Ammon's horn (tissue), 1 donor: ENCODE results near the gene GMPR2.
A peak's percentile ranks its signal among the peaks of the same experiment; 100 is the strongest.
"Not testable (repeated sequence)": the region's sequence is repeated elsewhere in the genome, so short reads cannot be mapped to it uniquely, and the experiment has no call there.

Source experiments
- DNase-seq: peaks from one replicate; pipeline ENCODE4 v3.0.0-alpha.2; 2016; ENCODE audit warnings: low spot score

Gene GMPR2

DNA sequence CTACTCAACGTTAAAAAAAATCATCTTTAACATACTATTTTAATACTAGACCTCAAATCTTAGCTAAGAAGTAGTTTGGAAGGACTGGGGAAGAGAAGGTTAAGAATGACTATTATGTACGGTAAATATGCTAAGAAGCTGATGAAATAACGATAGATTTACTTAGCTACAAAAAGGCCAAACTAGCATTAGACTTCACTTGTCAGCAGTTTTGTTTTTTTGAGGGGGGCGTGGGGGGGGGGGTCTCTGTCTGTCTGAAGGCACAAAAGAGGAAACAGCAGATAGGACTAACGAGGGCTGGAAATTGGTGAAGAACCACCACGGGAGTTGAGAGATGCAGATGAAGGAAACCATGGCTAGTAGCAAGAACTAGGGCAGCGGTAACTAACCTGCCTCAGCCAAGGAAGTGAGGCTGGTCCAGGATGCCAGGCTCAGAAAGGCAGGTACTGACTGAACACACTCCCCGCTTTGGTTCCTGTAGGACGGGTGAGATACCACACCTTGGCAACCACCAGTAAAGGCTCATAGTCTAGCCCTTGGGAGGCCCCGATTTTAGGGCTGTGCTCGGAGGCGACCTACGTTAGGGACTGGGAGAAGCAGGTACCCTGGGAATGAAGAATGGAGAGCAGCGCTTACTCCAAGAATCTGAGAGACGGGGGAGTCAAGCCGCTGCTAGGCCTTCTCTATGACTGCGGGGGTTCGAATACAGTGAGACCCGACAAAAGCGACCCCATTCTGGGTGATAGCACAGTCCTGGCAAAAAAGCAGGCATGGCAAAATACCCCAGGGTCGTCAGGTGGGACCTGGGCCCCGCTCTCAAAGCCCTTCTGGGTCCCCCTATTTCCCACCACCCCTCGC is 1.2 kb upstream of the GMPR2 start:
- DNase-seq, result no peak

DNA sequence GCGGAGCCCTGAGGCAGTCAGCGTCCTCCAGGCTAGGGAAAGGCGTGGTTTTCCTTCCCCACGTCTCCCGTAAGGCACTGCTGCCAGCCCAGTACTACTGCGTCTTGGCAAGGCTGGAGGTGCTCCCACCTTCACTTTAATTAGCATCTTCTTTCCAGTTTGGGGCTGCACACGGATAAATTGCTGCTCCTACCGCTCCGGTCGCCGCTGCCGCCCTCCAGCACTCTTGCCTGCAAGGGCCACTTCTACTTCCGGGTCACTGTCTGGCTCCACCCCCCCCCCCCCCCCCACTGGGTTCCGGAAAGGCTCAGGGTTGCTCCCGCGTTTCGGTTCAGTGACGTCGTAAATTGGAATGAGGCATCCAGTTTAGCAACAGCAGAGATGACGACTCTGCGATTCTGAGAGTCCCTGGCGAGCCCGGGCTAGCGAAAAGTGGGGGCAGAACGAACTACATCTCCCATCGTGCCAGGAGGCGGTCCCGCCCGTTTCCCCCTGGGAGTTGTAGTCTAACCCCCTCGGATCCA is 546 bp upstream of the GMPR2 start, which contains the start of gene NEDD8:
Gene NEDD8, minus strand, starts transcription at position 247 of the 524 bp plus-strand sequence. Its CDS starts 100 bp downstream, at position 147.
- DNase-seq, result peak; percentile 97

DNA sequence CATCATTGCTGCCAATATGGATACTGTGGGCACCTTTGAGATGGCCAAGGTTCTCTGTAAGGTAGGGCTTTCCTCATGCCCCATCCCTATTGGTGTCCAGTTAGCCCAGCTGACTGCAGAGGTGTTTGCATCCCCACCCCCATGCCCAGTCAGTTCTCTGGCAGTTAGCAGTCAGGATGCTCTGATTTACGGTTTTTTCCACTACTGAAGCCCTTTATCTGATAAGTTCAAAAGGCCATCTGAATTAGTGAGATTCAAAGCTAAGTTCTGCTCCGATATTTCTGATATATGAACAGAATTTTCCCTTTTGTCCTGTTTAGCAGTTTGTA is 773 bp downstream of the GMPR2 start:
- DNase-seq, result no peak

DNA sequence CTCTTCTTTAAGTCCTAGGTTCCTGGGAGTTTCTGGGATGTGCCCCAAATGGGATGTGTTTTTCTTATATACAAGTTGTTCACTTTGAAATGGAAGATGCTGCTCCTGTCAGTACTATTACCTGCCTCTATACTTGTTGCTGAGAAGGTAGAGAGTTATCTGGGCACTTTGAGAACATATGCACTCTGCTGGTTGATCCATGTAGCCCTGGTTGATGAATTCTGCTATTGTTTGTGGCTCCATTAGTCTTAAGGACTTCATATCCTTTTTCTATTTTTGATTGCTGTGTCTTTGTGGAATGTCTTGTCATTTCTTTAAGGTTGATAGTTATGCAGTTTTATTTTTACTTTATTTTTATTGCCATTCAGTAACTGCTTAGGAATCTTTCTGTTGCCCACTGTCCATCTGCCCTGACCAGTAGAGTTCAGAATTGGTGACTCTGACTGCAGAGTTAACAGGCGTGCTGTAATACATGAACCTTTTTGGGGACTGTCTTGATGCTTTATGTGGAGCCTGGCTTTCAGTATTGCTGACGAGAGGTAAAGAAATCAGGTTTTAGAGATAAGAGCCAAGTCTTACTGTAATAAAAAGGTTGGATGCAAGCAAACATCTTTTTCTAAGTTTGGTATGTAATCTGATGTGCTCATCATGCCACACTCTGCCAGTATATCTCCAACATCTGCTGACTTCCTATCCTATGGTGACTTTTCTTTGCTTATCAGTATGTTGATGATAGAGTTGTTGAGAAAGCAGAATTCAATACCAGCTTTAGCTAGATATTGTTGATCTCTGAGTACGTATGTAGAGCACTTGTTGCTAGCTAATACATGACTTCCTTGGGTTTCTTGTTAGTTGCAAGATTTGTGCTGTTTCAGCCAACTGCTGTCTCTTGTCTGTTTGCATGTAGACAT is 1.6 kb downstream of the GMPR2 start:
- DNase-seq, result no peak

DNA sequence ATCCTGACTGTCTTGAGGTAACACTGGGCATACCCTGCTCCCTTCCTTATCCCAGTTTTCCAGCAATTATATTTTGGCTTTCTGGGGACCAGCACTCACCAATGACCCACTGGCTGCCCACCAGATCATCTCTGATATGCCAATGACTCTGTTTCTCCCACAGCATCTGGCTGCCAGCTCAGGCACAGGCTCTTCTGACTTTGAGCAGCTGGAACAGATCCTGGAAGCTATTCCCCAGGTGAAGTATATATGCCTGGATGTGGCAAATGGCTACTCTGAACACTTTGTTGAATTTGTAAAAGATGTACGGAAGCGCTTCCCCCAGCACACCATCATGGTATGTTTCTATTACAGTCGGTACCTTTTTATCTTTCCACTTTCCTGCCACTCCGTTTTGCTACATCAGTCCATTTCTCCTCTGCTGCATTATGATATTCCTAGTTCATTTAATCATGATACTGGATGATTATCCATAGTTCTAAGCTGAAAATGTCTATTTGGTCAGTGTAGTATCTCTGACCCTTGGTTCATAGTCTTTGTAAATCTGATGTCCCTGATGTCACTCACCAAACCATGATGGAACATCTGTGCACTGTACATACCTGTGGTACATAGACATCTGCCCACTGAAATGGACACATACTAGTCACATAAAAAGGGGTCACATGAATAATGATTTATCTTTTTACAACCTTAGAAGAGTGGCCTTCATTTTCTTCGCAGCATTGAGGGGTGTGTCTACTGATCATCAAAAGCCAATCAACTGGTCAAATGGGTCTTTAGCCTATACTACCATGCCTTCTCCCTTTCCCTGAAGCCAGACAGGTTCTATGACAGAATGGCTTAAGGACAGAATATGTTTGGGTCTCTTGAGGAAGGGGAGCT is 3.3 kb downstream of the GMPR2 start:
- no peak for DNase-seq

DNA sequence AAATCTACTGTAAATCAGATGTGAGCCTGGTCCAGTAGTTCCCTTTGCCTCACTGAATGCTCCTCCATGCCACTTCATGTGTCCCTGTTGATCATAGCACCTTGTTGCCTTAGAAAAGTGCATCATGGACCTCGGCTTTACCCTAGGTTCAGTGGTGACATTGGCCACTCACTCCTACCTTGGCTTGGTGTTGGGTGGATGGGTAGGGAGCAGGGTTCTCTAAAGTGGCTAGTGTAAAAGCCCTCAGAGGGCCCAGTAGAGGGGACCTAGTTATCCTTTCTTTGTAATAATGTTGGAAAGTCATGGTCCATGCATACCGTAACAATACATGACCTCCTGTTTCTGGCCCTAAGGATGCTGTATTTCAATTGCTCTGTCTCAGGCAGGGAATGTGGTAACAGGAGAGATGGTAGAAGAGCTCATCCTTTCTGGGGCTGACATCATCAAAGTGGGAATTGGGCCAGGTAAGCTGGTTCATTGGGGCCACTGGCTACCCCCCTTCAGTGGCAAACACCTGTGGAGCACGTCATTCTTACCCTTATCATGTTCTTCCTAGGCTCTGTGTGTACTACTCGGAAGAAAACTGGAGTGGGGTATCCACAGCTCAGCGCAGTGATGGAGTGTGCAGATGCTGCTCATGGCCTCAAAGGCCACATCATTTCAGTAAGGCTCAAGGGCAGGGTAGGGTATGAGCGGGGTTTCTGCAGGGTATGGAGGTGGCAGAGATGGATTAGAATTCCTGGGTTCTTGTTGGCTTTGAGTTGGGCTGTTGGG is 4.1 kb downstream of the GMPR2 start:
- no peak for DNase-seq

DNA sequence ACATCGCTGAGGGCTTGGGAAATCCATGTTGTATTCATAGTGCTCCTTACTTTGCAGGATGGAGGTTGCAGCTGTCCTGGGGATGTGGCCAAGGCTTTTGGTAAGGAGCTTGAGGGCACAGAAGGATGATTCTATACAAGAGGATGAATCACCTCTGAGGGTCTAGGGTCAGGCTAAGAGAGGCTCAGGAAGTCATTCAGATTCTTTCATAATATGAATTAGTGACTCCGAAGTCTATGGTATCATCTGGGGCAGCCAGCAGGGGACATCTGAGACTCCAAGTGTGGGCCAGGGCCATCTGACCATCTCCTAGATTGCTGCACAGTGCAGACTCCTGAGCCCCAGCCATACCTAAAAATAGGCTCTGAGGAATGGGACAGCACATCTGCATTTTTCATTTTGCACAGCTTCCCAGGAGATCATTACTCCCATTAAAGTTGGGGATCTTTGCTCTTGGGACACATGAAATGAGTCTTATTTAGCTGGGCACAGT is 4.8 kb downstream of the GMPR2 start:
- no peak for DNase-seq

DNA sequence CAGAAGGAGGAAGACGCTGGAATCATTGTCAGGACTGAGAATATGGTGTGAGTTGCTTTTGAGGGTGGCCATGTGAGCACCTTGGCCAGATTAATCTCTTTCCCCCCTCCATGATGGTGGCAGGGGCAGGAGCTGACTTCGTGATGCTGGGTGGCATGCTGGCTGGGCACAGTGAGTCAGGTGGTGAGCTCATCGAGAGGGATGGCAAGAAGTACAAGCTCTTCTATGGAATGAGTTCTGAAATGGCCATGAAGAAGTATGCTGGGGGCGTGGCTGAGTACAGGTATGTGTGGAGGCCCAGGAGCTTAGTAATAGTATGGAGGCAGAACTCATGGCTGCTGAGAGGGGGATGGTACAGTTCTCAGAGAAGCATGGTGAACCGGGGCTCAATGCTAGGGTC is 5.4 kb downstream of the GMPR2 start:
- no peak for DNase-seq

DNA sequence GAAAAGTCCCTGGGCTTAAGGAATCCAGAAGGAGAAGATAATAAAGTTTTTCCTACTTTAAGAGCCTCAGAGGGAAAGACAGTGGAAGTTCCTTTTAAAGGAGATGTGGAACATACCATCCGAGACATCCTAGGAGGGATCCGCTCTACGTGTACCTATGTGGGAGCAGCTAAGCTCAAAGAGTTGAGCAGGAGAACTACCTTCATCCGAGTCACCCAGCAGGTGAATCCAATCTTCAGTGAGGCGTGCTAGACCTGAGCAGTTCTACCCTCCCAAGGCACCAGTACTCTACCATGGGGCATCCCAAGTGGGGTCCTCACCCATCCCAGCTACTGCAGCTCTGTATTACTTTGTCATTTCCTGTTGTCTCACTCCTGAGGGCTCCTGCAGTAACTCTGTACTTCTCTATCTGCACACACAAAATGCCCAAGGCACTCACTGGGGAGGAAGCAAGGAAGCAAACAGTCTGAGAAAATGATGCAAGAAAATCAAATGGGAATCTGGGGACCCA is 5.9 kb downstream of the GMPR2 start:
- DNase-seq, result no peak

DNA sequence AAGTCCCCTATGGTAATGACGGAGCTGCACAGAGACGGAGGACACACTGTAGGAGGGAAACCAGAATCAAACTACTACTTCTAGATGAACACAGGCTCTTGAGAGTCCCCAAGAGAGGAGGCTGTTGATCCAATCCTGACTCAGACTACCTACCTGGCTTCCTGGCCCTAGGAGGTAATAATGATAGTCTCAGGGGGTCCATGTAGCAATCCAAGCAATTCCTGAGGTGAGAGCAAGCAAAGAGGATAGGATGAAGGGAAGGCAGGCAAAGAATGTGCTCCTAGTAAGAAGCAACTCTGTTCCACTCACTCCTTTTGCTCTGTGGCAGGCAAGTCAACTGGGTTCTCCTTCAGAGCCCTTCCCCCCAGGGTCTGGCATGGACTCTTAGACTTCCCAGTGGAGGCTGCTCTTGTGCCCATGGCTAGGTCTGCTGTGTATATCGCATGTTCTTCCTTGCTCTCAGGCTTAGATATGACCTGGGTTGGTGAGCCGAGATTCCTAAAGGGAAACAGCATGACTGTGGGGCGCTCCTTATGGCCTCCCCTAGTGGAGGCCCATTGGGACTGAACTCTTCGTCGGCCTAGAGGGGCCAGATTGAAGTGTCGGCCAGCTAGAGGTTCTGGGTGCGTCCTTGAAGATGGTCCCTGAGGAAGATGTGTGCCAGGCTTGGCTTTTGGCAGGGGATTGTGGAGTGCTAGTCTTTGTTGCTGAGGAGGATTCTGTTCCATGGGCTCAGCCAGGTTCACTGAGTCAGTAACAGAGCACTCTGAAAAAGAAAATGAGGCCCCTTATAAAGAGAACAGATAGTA is 7.6 kb downstream of the GMPR2 start:
- DNase-seq, result no peak

DNA sequence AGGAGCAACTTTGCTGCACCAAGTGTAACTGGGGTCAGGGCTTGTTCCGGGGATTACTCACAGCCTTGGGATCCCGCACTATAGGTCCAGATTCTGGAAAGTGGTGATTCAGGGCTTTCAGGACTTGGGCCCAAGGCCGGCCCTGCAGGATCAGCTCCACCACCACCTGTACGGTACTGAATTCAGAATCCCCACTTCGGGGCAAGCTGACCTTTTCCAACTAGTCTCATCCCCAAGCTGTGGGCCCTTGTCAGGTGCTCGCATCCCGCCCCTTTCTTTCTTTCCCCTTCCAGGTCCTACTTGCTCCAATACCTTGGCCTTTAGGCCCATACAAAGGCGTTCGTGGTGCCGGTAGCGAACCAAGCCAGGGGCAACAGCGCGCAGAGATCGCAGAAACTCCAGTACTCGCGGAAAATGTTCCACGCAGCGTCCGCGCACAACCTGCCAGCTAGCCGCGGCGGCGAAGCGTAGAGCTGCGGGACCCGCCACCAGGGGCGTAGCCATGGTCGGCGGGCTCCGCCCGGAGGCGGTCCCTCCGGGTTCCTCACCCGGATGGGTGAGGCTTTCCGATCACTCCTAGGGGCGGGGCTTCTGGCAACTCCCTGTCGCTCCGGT is 9.2 kb downstream of the GMPR2 start:
- DNase-seq, result no peak

DNA sequence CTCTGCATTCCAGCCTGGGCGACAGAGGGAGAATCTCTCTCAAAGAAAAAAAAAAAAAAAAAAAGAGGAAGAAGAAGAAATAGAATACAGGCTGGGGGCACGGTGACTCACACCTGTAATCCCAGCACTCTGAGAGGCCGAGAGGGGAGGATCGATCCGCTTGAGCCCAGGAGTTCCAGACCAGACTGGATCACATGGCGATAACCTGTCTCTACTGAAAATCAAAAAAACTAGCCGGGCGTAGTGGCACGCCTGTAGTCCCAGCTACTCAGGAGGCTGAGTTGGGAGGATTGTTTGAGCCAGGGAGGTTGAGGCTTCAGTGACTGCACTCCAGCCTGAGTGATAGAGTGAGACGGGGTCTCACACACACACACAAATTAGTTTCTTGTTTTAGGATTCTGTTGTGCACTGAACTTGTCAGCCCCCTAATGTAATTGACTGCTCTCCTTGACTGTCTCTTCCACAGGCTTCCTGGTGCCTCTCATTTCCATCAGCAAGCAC is 10.7 kb downstream of the GMPR2 start:
- DNase-seq, result no peak

DNA sequence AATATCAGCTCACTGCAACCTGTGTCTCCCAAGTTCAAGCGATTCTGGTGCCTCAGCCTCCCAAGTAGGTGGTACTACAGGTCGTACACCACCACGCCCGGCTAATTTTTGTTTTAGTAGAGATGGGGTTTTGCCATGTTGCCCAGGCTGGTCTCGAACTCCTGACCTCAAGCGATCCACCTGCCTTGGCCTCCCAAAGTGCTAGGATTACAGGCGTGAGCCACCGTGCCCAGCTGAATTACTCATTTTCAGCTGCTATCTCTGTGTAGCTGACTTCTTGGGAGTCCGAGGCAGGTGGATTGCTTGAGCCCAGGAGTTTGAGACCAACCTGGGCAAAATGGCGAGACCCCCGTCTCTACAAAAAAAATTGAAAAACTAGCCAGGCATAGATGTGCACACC is 12.6 kb downstream of the GMPR2 start:
- DNase-seq, result not testable (repeated sequence)

DNA sequence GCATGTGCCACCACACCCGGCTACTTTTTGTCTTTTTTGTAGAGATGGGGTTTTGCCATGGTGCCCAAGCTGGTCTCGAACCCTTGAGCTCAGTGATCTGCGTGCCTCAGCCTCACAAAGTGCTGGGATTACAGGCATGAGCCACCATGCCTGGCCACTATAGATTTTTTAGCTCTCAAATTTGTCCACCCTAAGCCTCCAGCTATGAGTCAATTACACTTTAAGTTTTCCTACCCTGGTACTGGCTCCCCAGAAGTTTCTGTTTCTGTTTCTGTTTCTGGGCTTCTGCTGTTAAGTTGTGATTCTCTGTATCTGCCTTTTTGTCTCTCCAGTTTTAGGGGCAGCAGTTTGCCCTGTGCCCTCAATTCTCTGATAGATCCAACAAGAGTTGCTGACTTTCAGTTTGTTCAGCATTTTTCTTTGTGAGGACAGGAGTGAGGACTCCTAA is 14.1 kb downstream of the GMPR2 start:
- no peak for DNase-seq

DNA sequence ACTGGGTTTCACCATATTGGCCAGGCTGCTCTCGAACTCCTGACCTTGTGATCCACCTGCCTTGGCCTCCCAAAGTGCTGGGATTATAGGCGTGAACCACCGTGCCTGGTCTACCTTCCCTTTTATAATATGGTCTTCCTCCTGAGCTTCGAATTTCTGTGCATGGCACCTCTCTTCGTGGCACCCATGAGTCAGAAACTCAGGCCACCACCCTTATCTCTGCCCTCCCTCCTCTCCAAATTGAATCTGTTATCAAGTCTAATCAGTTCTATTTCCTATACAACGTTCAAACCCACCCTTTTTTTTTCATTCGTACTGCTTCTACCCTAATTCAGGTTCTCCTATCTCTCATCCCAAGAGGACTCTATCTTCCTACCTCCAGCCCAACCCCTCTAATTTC is 14.7 kb downstream of the GMPR2 start:
- no peak for DNase-seq

DNA sequence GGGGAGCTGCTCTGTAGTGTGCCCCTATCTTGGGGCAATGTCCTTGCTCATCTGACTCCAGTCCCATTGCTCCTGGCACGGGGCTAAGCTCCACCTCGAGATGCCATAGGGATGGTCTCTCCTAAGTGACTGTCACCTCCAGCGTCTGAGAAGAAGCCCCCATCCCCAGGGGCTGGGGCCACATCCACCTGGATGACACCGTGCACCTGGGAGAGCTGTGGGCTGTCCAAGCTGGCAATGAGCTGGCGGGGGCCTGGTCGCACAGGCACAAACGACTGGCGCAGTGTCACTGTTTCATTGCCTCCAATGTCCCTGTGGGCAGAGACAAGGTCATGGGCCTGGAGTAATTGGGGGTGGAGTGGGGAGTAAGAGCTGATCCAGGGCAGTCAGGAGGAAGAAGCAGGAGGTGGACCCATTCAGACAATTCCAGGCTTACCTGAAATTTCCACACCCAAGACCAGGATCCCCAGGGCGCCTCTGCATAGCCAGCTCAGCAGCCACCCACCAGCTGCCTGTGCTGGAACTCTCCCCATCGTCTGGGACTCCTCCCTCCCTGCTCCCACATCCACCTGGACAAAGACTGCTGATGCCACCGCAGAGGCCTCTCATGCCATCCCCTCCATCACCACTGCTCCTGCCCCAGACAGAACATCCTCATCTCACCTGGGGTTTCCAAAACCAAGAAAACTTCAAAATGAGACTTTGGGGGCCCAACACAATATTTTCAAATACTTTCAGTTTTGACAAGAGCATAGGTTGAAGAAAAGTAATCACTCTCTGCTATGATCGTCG is 16.7 kb downstream of the GMPR2 start:
- DNase-seq, result no peak

DNA sequence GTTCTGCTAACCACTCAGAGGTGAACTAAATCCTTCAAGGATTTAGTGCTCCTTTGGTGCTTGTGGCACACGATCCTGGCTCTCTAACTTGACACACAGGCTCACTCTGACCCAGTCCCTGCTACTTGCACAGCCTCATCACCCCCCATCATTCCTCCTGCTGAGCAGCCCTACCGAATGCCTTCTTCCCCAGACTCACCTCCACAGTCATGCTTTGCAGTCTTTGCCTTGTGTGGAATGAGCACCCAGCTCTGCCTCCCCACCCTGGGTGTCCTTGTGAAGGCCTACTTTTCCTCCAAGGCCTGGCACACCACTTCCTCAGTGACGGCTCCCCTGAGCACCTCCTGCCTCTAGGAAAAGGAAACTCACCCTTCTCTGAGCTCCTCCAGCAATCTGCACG is 17.6 kb downstream of the GMPR2 start:
- no peak for DNase-seq

DNA sequence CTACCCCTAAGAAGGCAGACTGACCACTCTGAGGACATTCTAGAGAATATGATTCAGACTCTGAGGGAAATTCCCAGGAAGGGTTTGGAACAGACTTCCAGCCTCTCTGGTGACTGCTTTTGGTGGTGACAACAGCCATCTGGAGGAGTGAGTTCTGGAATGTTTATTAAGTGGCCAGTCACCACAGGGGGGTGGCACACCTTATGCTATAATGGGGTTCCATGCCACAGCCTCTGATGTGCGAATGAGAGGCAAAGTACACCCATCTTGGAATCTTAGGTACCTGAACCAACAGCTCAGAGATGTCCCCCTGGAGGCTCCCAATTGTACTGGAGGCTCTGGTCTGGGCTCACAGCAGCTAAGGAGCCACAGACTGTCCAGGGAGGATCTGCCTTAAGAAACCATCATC is 19.2 kb downstream of the GMPR2 start:
- no peak for DNase-seq
